ENCODE data around the gene TMEM181. TPM values are rescaled to one million over a fixed set of nuclear protein-coding genes. Genes with fewer than 3 reads are reported as not detected.
A peak's percentile ranks its signal among the peaks of the same experiment; 100 is the strongest.

The TMEM181 gene
- total and polyA plus RNA-seq, 2 donors (not counting 1 experiment from before 2014, with no cell fraction given), result 35.6 to 36.0 TPM

DNA sequence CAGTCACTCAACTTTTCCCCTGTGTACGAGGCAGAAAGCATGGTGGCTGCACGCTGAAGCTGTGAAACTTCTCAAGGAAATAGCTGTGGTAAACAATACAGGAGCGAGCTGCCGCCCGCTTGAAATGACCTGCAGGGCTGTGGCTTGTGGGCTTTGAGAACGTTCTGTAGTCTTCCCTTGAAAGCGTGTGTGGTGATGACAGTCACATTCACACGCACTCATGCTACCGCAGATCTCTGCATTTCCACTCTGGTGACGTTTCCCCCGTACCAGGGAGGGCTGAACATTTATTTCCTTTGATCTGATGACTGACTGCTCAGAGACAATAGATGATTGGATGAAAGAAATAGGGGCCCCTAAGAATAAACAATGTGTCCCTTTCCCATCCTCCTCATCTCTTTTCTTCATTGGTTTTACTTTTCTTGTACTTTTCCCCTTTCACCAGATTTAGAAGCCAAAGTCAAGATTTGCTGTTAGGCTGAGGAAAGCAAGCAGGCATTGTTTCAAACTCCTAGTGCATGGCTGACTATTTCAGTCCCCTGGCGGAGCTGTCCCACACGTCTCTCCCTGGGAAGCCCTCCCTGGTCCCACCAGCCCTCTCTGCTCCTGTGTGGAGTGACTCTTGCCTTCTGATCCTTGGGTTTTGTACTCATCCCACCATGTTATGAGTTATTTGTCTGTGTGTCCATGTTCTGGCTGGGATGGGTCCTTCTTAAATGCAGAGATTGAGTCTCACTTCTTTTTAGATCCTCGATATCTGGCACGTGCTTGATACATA lies 93.9 kb downstream of the TMEM181 start:
- Histone ChIP-seq H4K20me1 (ENCODE audit: control insufficient read depth, extremely low read depth, insufficient read depth, low read length) (no peaks in the 10 kb centered on the region), H3K79me2 (ENCODE audit: control insufficient read depth, insufficient read depth, low read length) (no peaks in the 10 kb centered on the region), H2AFZ (ENCODE audit: low read length) (peak overlapping the region; percentile 74), H3K27ac (ENCODE audit: insufficient read depth, low read length) (peak overlapping the region; percentile 92), H3K4me2 (ENCODE audit: extremely low read depth, insufficient read depth, low read length) (peak overlapping the region; percentile 38), H3K9ac (ENCODE audit: insufficient read depth, low read length) (no peak overlapping the region), H3K4me1 (ENCODE audit: control insufficient read depth, extremely low read depth, insufficient read depth, low read length) (peaks cover 32% of the 10 kb centered on the region), H3K27me3 (ENCODE audit: control insufficient read depth, insufficient read depth, low read length) (no peaks in the 10 kb centered on the region), H3K36me3 (ENCODE audit: control insufficient read depth, insufficient read depth, low read length) (no peaks in the 10 kb centered on the region), H3K4me3 (replicated peaks in 1 of 4; ENCODE audit: control extremely low read depth in 1 of 4, insufficient read depth in 1 of 4, low read depth in 3 of 4, low read length in 4 of 4) (no peak overlapping the region), H3K9me3 (ENCODE audit: control insufficient read depth, insufficient read depth, low read depth, low read length) (no peaks in the 10 kb centered on the region)
- DNase-seq (ENCODE audit: low read depth in 2 of 2), result peak; percentile 53 to 64
- TF ChIP-seq, protein P1, sequence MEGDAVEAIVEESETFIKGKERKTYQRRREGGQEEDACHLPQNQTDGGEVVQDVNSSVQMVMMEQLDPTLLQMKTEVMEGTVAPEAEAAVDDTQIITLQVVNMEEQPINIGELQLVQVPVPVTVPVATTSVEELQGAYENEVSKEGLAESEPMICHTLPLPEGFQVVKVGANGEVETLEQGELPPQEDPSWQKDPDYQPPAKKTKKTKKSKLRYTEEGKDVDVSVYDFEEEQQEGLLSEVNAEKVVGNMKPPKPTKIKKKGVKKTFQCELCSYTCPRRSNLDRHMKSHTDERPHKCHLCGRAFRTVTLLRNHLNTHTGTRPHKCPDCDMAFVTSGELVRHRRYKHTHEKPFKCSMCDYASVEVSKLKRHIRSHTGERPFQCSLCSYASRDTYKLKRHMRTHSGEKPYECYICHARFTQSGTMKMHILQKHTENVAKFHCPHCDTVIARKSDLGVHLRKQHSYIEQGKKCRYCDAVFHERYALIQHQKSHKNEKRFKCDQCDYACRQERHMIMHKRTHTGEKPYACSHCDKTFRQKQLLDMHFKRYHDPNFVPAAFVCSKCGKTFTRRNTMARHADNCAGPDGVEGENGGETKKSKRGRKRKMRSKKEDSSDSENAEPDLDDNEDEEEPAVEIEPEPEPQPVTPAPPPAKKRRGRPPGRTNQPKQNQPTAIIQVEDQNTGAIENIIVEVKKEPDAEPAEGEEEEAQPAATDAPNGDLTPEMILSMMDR (conservative IDR thresholded peaks at IDR 0.05 in 1 of 2, IDR thresholded peaks at IDR 0.05 in 1 of 2; ENCODE audit: low read depth in 1 of 2, low read length in 2 of 2), result no peak
- no peak for TF ChIP-seq EZH2 (IDR thresholded peaks at IDR 0.05; ENCODE audit: low read length, missing control alignments)

DNA sequence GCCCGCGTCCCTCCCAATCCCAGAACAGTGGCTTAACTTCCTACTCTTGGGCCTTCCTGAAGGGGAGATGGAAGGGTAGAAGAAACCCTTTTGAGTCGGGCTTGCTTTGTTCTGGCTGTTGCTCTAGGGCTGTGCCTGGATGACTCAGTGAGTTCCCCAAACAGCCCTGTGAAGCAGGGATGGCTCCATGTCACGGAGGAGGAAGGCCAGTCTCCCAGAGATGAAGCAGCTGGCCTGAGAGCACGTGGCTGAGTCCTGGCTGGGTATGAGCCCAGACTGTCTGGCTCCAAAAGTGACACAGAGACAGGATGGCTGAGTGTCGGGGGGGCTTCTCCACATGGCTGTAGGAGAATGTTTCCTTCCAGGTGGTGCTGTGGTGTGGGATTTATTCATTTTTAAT lies 94.6 kb downstream of the TMEM181 start:
- no peak for TF ChIP-seq EZH2 (IDR thresholded peaks at IDR 0.05; ENCODE audit: low read length, missing control alignments)
- Histone ChIP-seq H3K27ac (ENCODE audit: insufficient read depth, low read length) (peak overlapping the region; percentile 92), H4K20me1 (ENCODE audit: control insufficient read depth, extremely low read depth, insufficient read depth, low read length) (no peaks in the 10 kb centered on the region), H3K27me3 (ENCODE audit: control insufficient read depth, insufficient read depth, low read length) (no peaks in the 10 kb centered on the region), H3K36me3 (ENCODE audit: control insufficient read depth, insufficient read depth, low read length) (no peaks in the 10 kb centered on the region), H2AFZ (ENCODE audit: low read length) (peak overlapping the region; percentile 74), H3K4me2 (ENCODE audit: extremely low read depth, insufficient read depth, low read length) (peak overlapping the region; percentile 38), H3K4me3 (replicated peaks in 1 of 4; ENCODE audit: control extremely low read depth in 1 of 4, insufficient read depth in 1 of 4, low read depth in 3 of 4, low read length in 4 of 4) (no peak overlapping the region), H3K9me3 (ENCODE audit: control insufficient read depth, insufficient read depth, low read depth, low read length) (no peaks in the 10 kb centered on the region), H3K9ac (ENCODE audit: insufficient read depth, low read length) (peak overlapping the region; percentile 25), H3K4me1 (ENCODE audit: control insufficient read depth, extremely low read depth, insufficient read depth, low read length) (peaks cover 24% of the 10 kb centered on the region), H3K79me2 (ENCODE audit: control insufficient read depth, insufficient read depth, low read length) (no peaks in the 10 kb centered on the region)
- DNase-seq (ENCODE audit: low read depth in 2 of 2), result peak; percentile 89

DNA sequence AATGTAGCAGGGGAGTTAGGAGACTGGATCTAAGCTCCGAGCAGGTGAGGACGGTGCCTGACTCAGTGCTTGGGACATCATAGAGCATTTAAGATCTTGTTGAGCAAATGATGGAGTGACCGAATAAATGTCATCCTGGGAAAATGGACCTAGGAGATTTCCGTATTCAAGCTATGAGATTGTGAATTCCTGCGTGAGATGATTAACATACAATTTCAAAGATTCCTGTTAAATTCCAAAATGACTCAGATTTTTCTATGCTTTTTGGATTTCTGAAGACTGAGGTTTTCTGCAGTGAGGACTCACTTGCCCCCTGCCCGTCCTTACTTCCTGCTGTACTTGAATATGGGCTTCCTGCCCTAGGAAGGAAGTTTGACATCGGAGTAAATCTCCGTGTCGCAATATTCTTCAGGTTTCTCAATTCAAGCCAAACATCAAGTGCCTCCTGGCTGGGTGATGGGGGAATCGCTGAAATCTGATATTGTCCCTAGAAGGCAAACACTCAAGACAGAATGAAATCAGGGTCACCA lies 95.1 kb downstream of the TMEM181 start:
- H3K79me2 ChIP-seq (ENCODE audit: control insufficient read depth, insufficient read depth, low read length), result no peaks in the 10 kb centered on the region
- DNase-seq (ENCODE audit: low read depth in 2 of 2), result peak; percentile 83 to 85
- H3K27ac ChIP-seq (ENCODE audit: insufficient read depth, low read length), result peak overlapping the region; percentile 92
- no peak overlapping the region for H2AFZ ChIP-seq (ENCODE audit: low read length)
- H3K4me3 ChIP-seq (replicated peaks in 1 of 4; ENCODE audit: control extremely low read depth in 1 of 4, insufficient read depth in 1 of 4, low read depth in 3 of 4, low read length in 4 of 4), result no peak overlapping the region
- peak overlapping the region; percentile 7 for H3K4me2 ChIP-seq (ENCODE audit: extremely low read depth, insufficient read depth, low read length)
- H3K27me3 ChIP-seq (ENCODE audit: control insufficient read depth, insufficient read depth, low read length), result no peaks in the 10 kb centered on the region
- no peaks in the 10 kb centered on the region for H4K20me1 ChIP-seq (ENCODE audit: control insufficient read depth, extremely low read depth, insufficient read depth, low read length)
- no peak for TF ChIP-seq EZH2 (IDR thresholded peaks at IDR 0.05; ENCODE audit: low read length, missing control alignments)
- TF ChIP-seq, protein P1 (conservative IDR thresholded peaks at IDR 0.05 in 1 of 2, IDR thresholded peaks at IDR 0.05 in 1 of 2; ENCODE audit: low read depth in 1 of 2, low read length in 2 of 2), result no peak
- H3K4me1 ChIP-seq (ENCODE audit: control insufficient read depth, extremely low read depth, insufficient read depth, low read length), result peaks cover 20% of the 10 kb centered on the region
- H3K9me3 ChIP-seq (ENCODE audit: control insufficient read depth, insufficient read depth, low read depth, low read length), result no peaks in the 10 kb centered on the region
- no peak overlapping the region for H3K9ac ChIP-seq (ENCODE audit: insufficient read depth, low read length)
- H3K36me3 ChIP-seq (ENCODE audit: control insufficient read depth, insufficient read depth, low read length), result no peaks in the 10 kb centered on the region

Data from fibroblast of lung (primary cell).